ENCODE results near the gene KIF27. TPM values are rescaled to one million over a fixed set of nuclear protein-coding genes. Genes with fewer than 3 reads are reported as not detected.
"Not testable (repeated sequence)": the region's sequence is repeated elsewhere in the genome, so short reads cannot be mapped to it uniquely, and the experiment has no call there.

The KIF27 gene
- total RNA-seq, 1 donor from 2014 or later: 4.6 TPM

- not testable (repeated sequence) for DNase-seq (ENCODE audit: low read depth); H3K36me3 ChIP-seq (ENCODE audit: control insufficient read depth, insufficient read depth, low read length); H3K27me3 ChIP-seq (ENCODE audit: control insufficient read depth, insufficient read depth, low read length)
- peak overlapping the region; percentile 56 for H3K4me3 ChIP-seq (ENCODE audit: low read depth, low read length)
Measured at GRCh38 chr9:83817011-83817355, 104.2 kb downstream of the KIF27 start.

GRCh38 chr9:83815120-83815519, 106.1 kb downstream of the KIF27 start:
- not testable (repeated sequence) for H3K4me3 ChIP-seq (ENCODE audit: low read depth, low read length); H3K27me3 ChIP-seq (ENCODE audit: control insufficient read depth, insufficient read depth, low read length); DNase-seq (ENCODE audit: low read depth); H3K36me3 ChIP-seq (ENCODE audit: control insufficient read depth, insufficient read depth, low read length)

GRCh38 chr9:83809213-83809612, 112.0 kb downstream of the KIF27 start:
- H3K4me3 ChIP-seq (ENCODE audit: low read depth, low read length); DNase-seq (ENCODE audit: low read depth); H3K27me3 ChIP-seq (ENCODE audit: control insufficient read depth, insufficient read depth, low read length); H3K36me3 ChIP-seq (ENCODE audit: control insufficient read depth, insufficient read depth, low read length): not testable (repeated sequence)

- H3K27me3 ChIP-seq (ENCODE audit: control insufficient read depth, insufficient read depth, low read length); DNase-seq (ENCODE audit: low read depth); H3K4me3 ChIP-seq (ENCODE audit: low read depth, low read length); H3K36me3 ChIP-seq (ENCODE audit: control insufficient read depth, insufficient read depth, low read length): not testable (repeated sequence)
Measured at GRCh38 chr9:83804454-83804853, 116.8 kb downstream of the KIF27 start.

- H3K4me3 ChIP-seq (ENCODE audit: low read depth, low read length); H3K27me3 ChIP-seq (ENCODE audit: control insufficient read depth, insufficient read depth, low read length); DNase-seq (ENCODE audit: low read depth); H3K36me3 ChIP-seq (ENCODE audit: control insufficient read depth, insufficient read depth, low read length): not testable (repeated sequence)
Measured at GRCh38 chr9:83803941-83804340, 117.3 kb downstream of the KIF27 start.

- no peak overlapping the region for H3K4me3 ChIP-seq (ENCODE audit: low read depth, low read length)
- no peak for TF ChIP-seq CTCF (IDR thresholded peaks at IDR 0.05; ENCODE audit: insufficient read depth, low read length, poor library complexity, severe bottlenecking)
- DNase-seq (ENCODE audit: low read depth): no peak
- no peaks in the 10 kb centered on the region for H3K36me3 ChIP-seq (ENCODE audit: control insufficient read depth, insufficient read depth, low read length)
- no peaks in the 10 kb centered on the region for H3K27me3 ChIP-seq (ENCODE audit: control insufficient read depth, insufficient read depth, low read length)
Measured at GRCh38 chr9:83800236-83801033, 120.8 kb downstream of the KIF27 start.

- no peak for DNase-seq (ENCODE audit: low read depth)
- TF ChIP-seq CTCF (IDR thresholded peaks at IDR 0.05; ENCODE audit: insufficient read depth, low read length, poor library complexity, severe bottlenecking): no peak
- Histone ChIP-seq H3K36me3 (ENCODE audit: control insufficient read depth, insufficient read depth, low read length) (no peaks in the 10 kb centered on the region), H3K4me3 (ENCODE audit: low read depth, low read length) (no peak overlapping the region), H3K27me3 (ENCODE audit: control insufficient read depth, insufficient read depth, low read length) (no peaks in the 10 kb centered on the region)
Measured at GRCh38 chr9:83794051-83794450, 127.2 kb downstream of the KIF27 start.

- no peak for DNase-seq (ENCODE audit: low read depth)
- no peaks in the 10 kb centered on the region for H3K36me3 ChIP-seq (ENCODE audit: control insufficient read depth, insufficient read depth, low read length)
- H3K27me3 ChIP-seq (ENCODE audit: control insufficient read depth, insufficient read depth, low read length): no peaks in the 10 kb centered on the region
- H3K4me3 ChIP-seq (ENCODE audit: low read depth, low read length): no peak overlapping the region
- TF ChIP-seq CTCF (IDR thresholded peaks at IDR 0.05; ENCODE audit: insufficient read depth, low read length, poor library complexity, severe bottlenecking): no peak
Measured at GRCh38 chr9:83792746-83793145, 128.5 kb downstream of the KIF27 start.

Other genes with a start within 250 kb of the KIF27 start
- gene UBQLN1, start 213.5 kb downstream of the KIF27 start, total RNA-seq: 133 and 142 TPM in 2 replicates
- 2.7 TPM in 2 replicates for gene GKAP1, start 103.7 kb downstream of the KIF27 start, total RNA-seq
- gene HNRNPK, start 58.8 kb upstream of the KIF27 start, total RNA-seq: 662 and 691 TPM in 2 replicates
- gene RMI1, start 59.4 kb upstream of the KIF27 start, total RNA-seq: 4.5 and 6.7 TPM in 2 replicates

Data from kidney epithelial cell (primary cell).